A673 (cell line): ENCODE results near the gene SAMSN1. TPM values are rescaled to one million over a fixed set of nuclear protein-coding genes. Genes with fewer than 3 reads are reported as not detected.

Experiments used
- BruUV-seq: library from RNA; stranded (reverse); fragments of 400-500 nt; replicated peaks from 2 replicates; lab custom pipeline; 2021; lab: Mats Ljungman, UMichigan
- CTCF ChIA-PET: fragments of 300-600 bp; sonication (Branson Sonifier 250); formaldehyde crosslinking; loops from one replicate; lab custom pipeline; 2022; ENCODE audit warnings: antibody characterized with exemption; lab: Charles Lee
- POLR2A ChIA-PET: fragments of 300-600 bp; sonication (Branson Sonifier 250); formaldehyde crosslinking; loops from one replicate; lab custom pipeline; 2022; ENCODE audit warnings: antibody characterized with exemption; ENCODE audit not compliant: low non-redundant PET; lab: Charles Lee
- DNase-seq: peaks from one replicate; pipeline ENCODE4 v3.0.0-alpha.2; 2015; ENCODE audit warnings: low spot score
- H3K27ac ChIP-seq: fragments of 200-600 bp; sonication (generic); 2 replicates; pipeline ENCODE4 v1.5.1; 2016; ENCODE audit warnings: mixed run types, low read depth, mild to moderate bottlenecking, mixed read lengths, antibody characterized with exemption, low read length; ENCODE audit not compliant: poor library complexity, severe bottlenecking
- H3K27me3 ChIP-seq: fragments of 200-600 bp; sonication (generic); replicated peaks from 2 replicates; pipeline ENCODE4 v1.6.1; 2017; ENCODE audit warnings: mixed run types, low read depth, mild to moderate bottlenecking, mixed read lengths, antibody characterized with exemption, low read length; ENCODE audit not compliant: insufficient read depth, poor library complexity
- H3K36me3 ChIP-seq: fragments of 200-600 bp; sonication (generic); 2 replicates; pipeline ENCODE4 v1.6.1; 2016; ENCODE audit warnings: mixed run types, mild to moderate bottlenecking, mixed read lengths, antibody characterized with exemption, low read length; ENCODE audit not compliant: insufficient read depth, poor library complexity, severe bottlenecking
- H3K4me1 ChIP-seq: fragments of 200-600 bp; sonication (generic); 2 replicates; pipeline ENCODE4 v1.6.1; 2017; ENCODE audit warnings: mixed run types, mild to moderate bottlenecking, mixed read lengths, antibody characterized with exemption, low read length; ENCODE audit not compliant: insufficient read depth, poor library complexity, severe bottlenecking
- H3K4me3 ChIP-seq: fragments of 200-600 bp; sonication (generic); 2 replicates; pipeline ENCODE4 v1.5.1; 2016; ENCODE audit warnings: low read depth, mixed run types, mild to moderate bottlenecking, mixed read lengths, low read length; ENCODE audit not compliant: poor library complexity, severe bottlenecking
- H3K9me3 ChIP-seq: fragments of 200-600 bp; sonication (generic); 2 replicates; pipeline ENCODE4 v1.6.1; 2016; ENCODE audit warnings: mixed run types, low read depth, mild to moderate bottlenecking, mixed read lengths, antibody characterized with exemption, low read length; ENCODE audit not compliant: poor library complexity, severe bottlenecking
- CTCF ChIP-seq: fragments of 300-800, 200-600 bp; sonication (generic); conservative IDR thresholded peaks from 2 replicates; pipeline ENCODE4 v1.5.1; 2017; ENCODE audit warnings: low read depth, mild to moderate bottlenecking, antibody characterized with exemption, low read length, moderate library complexity, mixed read lengths
- EZH2 ChIP-seq: fragments of 200-600 bp; sonication (generic); IDR thresholded peaks from 2 replicates; pipeline ENCODE4 v1.6.1; 2017; ENCODE audit warnings: borderline replicate concordance, low read depth, mild to moderate bottlenecking, mixed read lengths, antibody characterized with exemption, low read length; ENCODE audit not compliant: poor library complexity, severe bottlenecking
- intact Hi-C: fragments of 100-400 bp; cut with micrococcal nuclease; formaldehyde crosslinking; loops from one replicate; pipeline ENCODE4 v1.10.0; 2022; ENCODE audit not compliant: unreplicated experiment
- total RNA-seq: library from RNA; stranded (reverse); gene quantifications from 2 replicates; pipeline ENCODE4 v1.2.3, GENCODE V29; 2021

The SAMSN1 gene
- total RNA-seq, 1 experiment from 2014 or later: not detected

- no peaks in the 10 kb centered on the region for H3K9me3 ChIP-seq
- POLR2A ChIA-PET: no interaction called here
- no peaks in the 10 kb centered on the region for H3K36me3 ChIP-seq
- CTCF ChIA-PET: no interaction called here
- H3K27ac ChIP-seq: no peak overlapping the region
- DNase-seq: no peak
- H3K27me3 ChIP-seq: no peaks in the 10 kb centered on the region
- no peaks in the 10 kb centered on the region for H3K4me1 ChIP-seq
- intact Hi-C loops: no loop called here
- no peak for TF ChIP-seq CTCF
- no peak for TF ChIP-seq EZH2
- BruUV-seq: no TSS peak
- H3K4me3 ChIP-seq: no peak overlapping the region
Measured at GRCh38 chr21:14582934-14583628, 37.0 kb upstream of the SAMSN1 start.

GRCh38 chr21:14581902-14582457 is 35.9 kb upstream of the SAMSN1 start:
- H3K4me3 ChIP-seq: no peak overlapping the region
- H3K4me1 ChIP-seq: no peaks in the 10 kb centered on the region
- H3K27me3 ChIP-seq: no peaks in the 10 kb centered on the region
- intact Hi-C loops: no loop called here
- no peak overlapping the region for H3K27ac ChIP-seq
- TF ChIP-seq CTCF (no peak), EZH2 (no peak)
- no TSS peak for BruUV-seq
- POLR2A ChIA-PET: no interaction called here
- no peak for DNase-seq
- no peaks in the 10 kb centered on the region for H3K9me3 ChIP-seq
- no peaks in the 10 kb centered on the region for H3K36me3 ChIP-seq
- CTCF ChIA-PET: no interaction called here

- BruUV-seq: no TSS peak
- no peak for TF ChIP-seq EZH2
- TF ChIP-seq CTCF: no peak
- no peaks in the 10 kb centered on the region for H3K9me3 ChIP-seq
- no peak for DNase-seq
- H3K4me1 ChIP-seq: no peaks in the 10 kb centered on the region
- CTCF ChIA-PET: no interaction called here
- intact Hi-C loops: no loop called here
- POLR2A ChIA-PET: no interaction called here
- no peaks in the 10 kb centered on the region for H3K27me3 ChIP-seq
- no peak overlapping the region for H3K27ac ChIP-seq
- H3K4me3 ChIP-seq: no peak overlapping the region
- no peaks in the 10 kb centered on the region for H3K36me3 ChIP-seq
Measured at GRCh38 chr21:14573244-14573643, 27.1 kb upstream of the SAMSN1 start.
